ENCODE data around the gene NPLOC4. TPM values are rescaled to one million over a fixed set of nuclear protein-coding genes. Genes with fewer than 3 reads are reported as not detected.

NPLOC4 gene
- total and polyA plus RNA-seq, 2 of the 8 experiments (the other 6 are each of a cell fraction or from before 2014, with no cell fraction given): 70.7 to 92.7 TPM

- Histone ChIP-seq H3K4ac (replicated peaks; ENCODE audit: insufficient read length, low read depth, low read length) (peak overlapping the region; percentile 59), H3K79me1 (ENCODE audit: low read depth, low read length) (0 out of 2 replicates have a peak, but pooled peaks cover 5% of the 10 kb centered on the region), H4K91ac (replicated peaks; ENCODE audit: insufficient read length, low read length) (no peak overlapping the region), H2BK5ac (ENCODE audit: low read depth, low read length) (peak overlapping the region; percentile 16; the same call in 1 of the 2 replicates), H3K4me2 (ENCODE audit: insufficient read depth in 1 of 2, low read depth in 2 of 2, low read length in 2 of 2) (peak overlapping the region; percentile 74 to 95), H3K23me2 (ENCODE audit: low read depth, low read length) (peaks cover 17% of the 10 kb centered on the region; the same call in 1 of the 2 replicates), H3K23ac (ENCODE audit: insufficient read length) (no peak overlapping the region), H3K36me3 (ENCODE audit: control insufficient read depth in 2 of 4, insufficient read depth in 4 of 4, low read length in 3 of 4) (no peaks in the 10 kb centered on the region), H3K4me3 (ENCODE audit: extremely low read depth in 1 of 4, insufficient read depth in 2 of 4, low read depth in 3 of 4, low read length in 4 of 4) (peak overlapping the region in 2 of 4 experiments; percentile 47 to 73; a peak in 4 of 8 replicates), H2AFZ (ENCODE audit: low read length) (no peak overlapping the region), H3K27me3 (replicated peaks in 1 of 4; ENCODE audit: control insufficient read depth in 3 of 4, extremely low read depth in 1 of 4, insufficient read depth in 3 of 4, low read length in 3 of 4) (peaks cover 0 to 43% (median 27%) of the 10 kb centered on the region in 4 experiments; a peak in 5 of 7 replicates), H2BK12ac (ENCODE audit: low read depth, low read length) (no peak overlapping the region; the same call in 1 of the 2 replicates), H2BK15ac (ENCODE audit: low read length) (peak overlapping the region; percentile 72; the same call in 1 of the 2 replicates), H3K18ac (ENCODE audit: extremely low read depth, low read length) (peak overlapping the region; percentile 78; the same call in 1 of the 2 replicates), H4K5ac (ENCODE audit: insufficient read length, low read depth, low read length) (no peak overlapping the region), H3K27ac (ENCODE audit: low read depth, low read length) (no peak overlapping the region), H3K9me3 (ENCODE audit: insufficient read depth in 2 of 2, low read depth in 1 of 2, low read length in 1 of 2) (no peaks in the 10 kb centered on the region), H3K56ac (replicated peaks; ENCODE audit: insufficient read length, low read depth, low read length) (no peak overlapping the region), H2AK5ac (ENCODE audit: low read depth, low read length) (peak overlapping the region; percentile 96; the same call in 1 of the 2 replicates), H2BK120ac (replicated peaks; ENCODE audit: low read depth, low read length) (no peak overlapping the region), H3K79me2 (ENCODE audit: control insufficient read depth in 1 of 2, insufficient read depth in 2 of 2, low read length in 2 of 2) (peaks cover 0 to 13% of the 10 kb centered on the region in 2 experiments; a peak in 2 of 4 replicates), H4K8ac (ENCODE audit: extremely low read depth, insufficient read depth, low read length) (peak overlapping the region; percentile 71; the same call in 1 of the 2 replicates), H3K9ac (replicated peaks in 1 of 4; ENCODE audit: extremely low read depth in 1 of 4, low read depth in 3 of 4, low read length in 3 of 4) (no peak overlapping the region), H3K4me1 (replicated peaks in 1 of 4; ENCODE audit: control insufficient read depth in 3 of 4, insufficient read depth in 4 of 4, low read length in 3 of 4) (peaks cover 0 to 53% (median 30%) of the 10 kb centered on the region in 4 experiments; a peak in 6 of 7 replicates), H3K14ac (ENCODE audit: insufficient read length) (no peak overlapping the region), H2BK20ac (ENCODE audit: low read length) (no peak overlapping the region), H4K20me1 (replicated peaks in 1 of 2; ENCODE audit: control insufficient read depth in 1 of 2, insufficient read depth in 2 of 2, low read length in 2 of 2) (peaks cover 2 to 11% of the 10 kb centered on the region in 2 experiments)
- FAIRE-seq (no peak), DNase-seq (ENCODE audit: low read depth in 1 of 2, low spot score in 2 of 2) (no peak)
- POLR2A ChIA-PET (ENCODE audit: partially characterized antibody): interaction anchor here (2.4 to 30.5 kb wide), 5 partner anchors 9 to 32 kb away, joined by 10 to 1004 read pairs (median 16); partner anchors contain the start of genes ACTG1, FAAP100 and FSCN2
- CTCF ChIA-PET (ENCODE audit: partially characterized antibody): interaction anchor here (1.5 to 5.2 kb wide), 4 partner anchors 17 to 118 kb away, joined by 3 to 33 read pairs (median 5); no protein-coding TSS in a partner anchor
- 76% methylated on average over 14 of the region's 14 CpGs; no CpG with 5 or more reads in 1 of the 2 experiments for WGBS, 2 experiments (ENCODE audit: extremely low coverage in 1 of 2, insufficient coverage in 1 of 2, insufficient read length in 1 of 2, insufficient replicate concordance in 2 of 2, low coverage in 1 of 2, low lambda C conversion rate in 2 of 2, missing lambda C conversion rate in 1 of 2)
- no peak for TF ChIP-seq SUZ12 (IDR thresholded peaks at IDR 0.05; ENCODE audit: low read length)
- no peak for TF ChIP-seq CHD1 (IDR thresholded peaks at IDR 0.05; ENCODE audit: low read depth, low read length)
- no peak for TF ChIP-seq TBP (IDR thresholded peaks at IDR 0.05; ENCODE audit: low read depth, low read length)
- no peak for TF ChIP-seq JUN (IDR thresholded peaks at IDR 0.05; ENCODE audit: low read depth, low read length)
- TF ChIP-seq HDAC6 (IDR thresholded peaks at IDR 0.05; ENCODE audit: low read depth, low read length): no peak
- no peak for TF ChIP-seq KDM4A (IDR thresholded peaks at IDR 0.05; ENCODE audit: low read depth, low read length, severe bottlenecking)
- no peak for TF ChIP-seq RBBP5 (IDR thresholded peaks at IDR 0.05; ENCODE audit: borderline replicate concordance, low read depth, low read length)
- no peak for TF ChIP-seq RXRA (IDR thresholded peaks at IDR 0.05; ENCODE audit: insufficient read depth, low read depth, low read length)
- TF ChIP-seq ASH2L (IDR thresholded peaks at IDR 0.05; ENCODE audit: low read length): no peak
- no peak for TF ChIP-seq HDAC2 (IDR thresholded peaks at IDR 0.05; ENCODE audit: borderline replicate concordance in 1 of 2, low read depth in 2 of 2, low read length in 2 of 2)
Measured at GRCh38 chr17:81520021-81520901, 116.7 kb downstream of the NPLOC4 start.

Measured in H1 (cell line).